VCaP (cell line): ENCODE results near the gene UNKL.

Source experiments
- H3K27ac ChIP-seq: fragments of 450-650 bp; 2 replicates; pipeline ENCODE4 v1.5.1; 2017
- CTCF ChIP-seq: fragments of 450-650 bp; conservative IDR thresholded peaks from 2 replicates; pipeline ENCODE4 v1.5.1; 2017; ENCODE audit warnings: mild to moderate bottlenecking, moderate library complexity

The UNKL gene

DNA sequence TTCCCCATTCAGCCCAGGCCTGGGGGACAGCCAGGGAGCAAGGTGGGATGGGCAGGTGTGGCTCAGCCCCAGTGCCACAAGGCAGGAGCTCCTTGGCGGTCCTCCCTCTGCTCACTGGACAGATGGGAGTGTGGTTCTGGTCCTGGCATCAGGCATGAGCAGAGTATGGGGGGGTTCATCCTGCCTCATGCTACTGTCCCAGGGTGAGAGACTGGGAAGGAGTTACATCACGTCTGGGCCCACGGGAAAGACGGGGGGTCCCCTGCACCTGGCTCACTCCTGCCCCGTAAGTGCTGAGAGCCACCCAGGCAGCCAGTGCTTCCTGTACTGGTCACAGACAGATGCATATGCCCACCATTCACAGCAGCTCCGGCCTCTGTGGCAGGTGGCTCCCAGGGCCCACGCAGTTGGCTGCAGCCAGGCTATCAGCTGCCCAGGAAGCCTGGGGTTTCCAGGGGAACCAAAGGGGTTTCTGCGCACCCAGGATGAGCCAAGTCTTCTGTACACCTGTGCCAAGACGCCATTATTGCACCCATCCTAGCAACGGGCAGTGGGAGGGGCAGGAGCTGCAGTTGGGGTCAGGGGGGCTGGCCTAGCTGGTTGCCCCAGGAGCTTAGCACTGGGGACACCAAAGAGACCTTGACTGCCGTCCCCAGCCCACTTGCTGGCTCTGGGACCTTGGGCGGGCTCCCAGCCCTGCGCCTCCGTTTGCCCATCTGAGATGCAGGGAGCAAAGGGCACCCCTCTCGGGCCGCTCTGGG, 79.1 kb downstream of the UNKL start:
- no peak overlapping the region for H3K27ac ChIP-seq
- no peak for TF ChIP-seq CTCF

GRCh38 chr16:1334739-1335138, 79.8 kb downstream of the UNKL start:
- H3K27ac ChIP-seq = no peak overlapping the region
- no peak for TF ChIP-seq CTCF

- no peak overlapping the region; the same call in 1 of the 2 replicates for H3K27ac ChIP-seq
- TF ChIP-seq CTCF = no peak
Observed at GRCh38 chr16:1333854-1334700, 80.4 kb downstream of the UNKL start.

DNA sequence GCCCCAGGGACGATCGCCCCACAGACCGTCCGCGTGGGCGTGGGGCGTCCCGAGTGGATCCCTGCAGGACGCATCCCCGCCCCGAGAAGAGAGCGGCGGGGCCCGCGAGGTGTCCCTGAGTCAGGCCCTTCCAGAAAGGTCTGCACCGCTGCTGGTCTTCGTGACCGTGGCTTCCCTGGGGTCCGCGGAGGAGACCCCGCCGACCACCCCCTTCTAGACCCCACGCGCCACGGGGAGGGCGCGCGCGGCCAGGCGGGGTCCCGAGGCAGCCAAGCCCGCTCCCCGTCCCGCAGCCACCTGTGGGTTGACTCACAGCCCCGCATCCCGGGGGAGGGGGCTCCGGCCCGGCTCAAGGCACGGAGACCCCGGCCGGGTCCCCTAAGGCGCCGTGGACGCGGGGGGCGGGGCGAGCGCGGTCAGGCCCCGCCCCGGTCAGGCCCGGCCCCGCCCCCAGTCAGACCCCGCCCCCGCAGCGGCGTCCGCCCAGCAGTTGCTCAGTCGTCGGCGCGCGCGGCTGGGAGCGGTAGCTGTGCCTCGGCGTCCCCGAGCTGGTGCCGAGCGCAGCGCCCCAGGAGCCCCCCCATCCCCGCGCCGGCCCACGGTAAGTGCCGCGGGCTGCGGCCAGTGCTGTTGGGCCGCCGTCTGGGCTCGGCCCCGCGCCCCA, 81.2 kb downstream of the UNKL start, which contains the start of gene BAIAP3:
Gene BAIAP3, plus strand, starts transcription at position 497 of the 664 bp plus-strand sequence. CDS start 4,905 bp downstream, outside the sequence.
- peak within 1 kb of the TSS; percentile 59; the same call in 1 of the 2 replicates for H3K27ac ChIP-seq
- no peak for TF ChIP-seq CTCF

DNA sequence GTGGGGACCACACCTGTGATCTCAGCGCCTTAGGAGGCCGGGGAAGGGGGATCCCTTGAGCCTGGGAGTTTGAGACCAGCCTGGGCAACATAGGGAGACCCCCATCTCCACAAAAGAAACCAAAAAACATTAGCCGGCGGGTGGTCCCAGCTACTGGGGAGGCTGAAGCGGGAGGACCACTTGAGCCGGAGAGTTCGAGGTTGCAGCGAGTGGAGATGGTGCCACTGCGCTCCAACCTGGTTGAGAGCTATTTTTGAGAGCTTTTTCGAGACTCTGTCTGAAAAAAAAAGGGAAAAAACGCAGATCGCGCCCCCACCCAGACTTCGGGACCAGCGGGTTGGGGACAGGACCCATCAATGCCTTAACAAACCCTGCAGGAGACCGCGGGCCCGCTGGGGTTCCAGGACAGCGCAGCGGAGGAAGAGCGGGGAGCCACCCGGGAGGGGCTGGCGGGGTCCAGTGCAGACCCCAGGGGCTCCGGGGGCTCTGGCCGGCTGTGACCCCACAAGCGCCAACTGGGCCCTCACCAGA, 81.8 kb downstream of the UNKL start:
- peak overlapping the region; percentile 59; the same call in 1 of the 2 replicates for H3K27ac ChIP-seq
- TF ChIP-seq CTCF = no peak

- no peak for TF ChIP-seq CTCF
- H3K27ac ChIP-seq = peak overlapping the region; percentile 59
Observed at GRCh38 chr16:1331712-1332617, 82.5 kb downstream of the UNKL start.
